ENCODE results near the gene TSHR. TPM values are rescaled to one million over a fixed set of nuclear protein-coding genes. Genes with fewer than 3 reads are reported as not detected.

TSHR gene
- total and polyA plus RNA-seq, 8 donors = 0.15 to 0.75 (median 0.33) TPM

Other genes starting within 250 kb of the TSHR start
- 1 to 10 TPM; 4.8 to 10.0 TPM for gene CEP128, start 13.9 kb upstream of the TSHR start, total RNA-seq
- gene CEP128, start 13.9 kb upstream of the TSHR start, polyA plus RNA-seq (ENCODE audit: insufficient read length in 6 of 6) = 10 to 100 TPM in 1 of 6 donors, 1 to 10 TPM in 5; 6.5 to 10.1 (median 7.5) TPM